ENCODE results near the gene ZNF385B.

DNA sequence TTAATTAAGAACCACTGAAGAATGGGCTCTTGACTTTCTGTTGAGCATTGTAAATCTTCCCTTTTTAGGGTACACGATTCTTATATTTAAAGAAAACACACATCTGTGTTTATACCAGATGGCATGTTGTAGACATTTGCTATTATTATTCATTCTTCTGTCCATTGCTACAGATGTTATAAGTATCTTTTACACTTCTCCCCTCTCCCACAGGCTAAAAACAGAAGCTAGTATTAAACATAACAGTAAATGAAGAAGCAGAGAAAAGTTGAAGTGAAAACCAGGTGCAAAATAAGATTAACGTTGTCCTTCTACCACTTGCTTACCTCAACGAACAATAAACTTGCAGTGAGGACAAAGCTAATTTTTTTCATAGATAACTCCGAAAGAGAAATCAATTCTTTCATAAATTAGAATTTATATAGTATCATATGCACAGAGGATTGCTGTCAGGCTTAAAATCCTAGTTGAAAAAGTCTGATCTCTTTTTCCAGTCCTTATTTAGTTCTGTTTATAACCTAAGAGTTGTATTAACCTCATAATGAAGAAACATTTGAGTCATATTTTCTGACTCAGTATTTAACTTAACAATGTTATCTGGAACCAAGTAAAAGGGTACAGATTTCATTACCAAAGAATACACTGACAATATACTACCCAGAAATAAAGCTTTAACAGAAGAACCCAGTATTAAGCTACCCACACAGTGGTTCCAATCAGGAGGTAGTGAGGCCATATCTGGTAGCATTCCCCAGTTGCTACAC, 16.4 kb upstream of the ZNF385B start:
- TF ChIP-seq, protein P1, sequence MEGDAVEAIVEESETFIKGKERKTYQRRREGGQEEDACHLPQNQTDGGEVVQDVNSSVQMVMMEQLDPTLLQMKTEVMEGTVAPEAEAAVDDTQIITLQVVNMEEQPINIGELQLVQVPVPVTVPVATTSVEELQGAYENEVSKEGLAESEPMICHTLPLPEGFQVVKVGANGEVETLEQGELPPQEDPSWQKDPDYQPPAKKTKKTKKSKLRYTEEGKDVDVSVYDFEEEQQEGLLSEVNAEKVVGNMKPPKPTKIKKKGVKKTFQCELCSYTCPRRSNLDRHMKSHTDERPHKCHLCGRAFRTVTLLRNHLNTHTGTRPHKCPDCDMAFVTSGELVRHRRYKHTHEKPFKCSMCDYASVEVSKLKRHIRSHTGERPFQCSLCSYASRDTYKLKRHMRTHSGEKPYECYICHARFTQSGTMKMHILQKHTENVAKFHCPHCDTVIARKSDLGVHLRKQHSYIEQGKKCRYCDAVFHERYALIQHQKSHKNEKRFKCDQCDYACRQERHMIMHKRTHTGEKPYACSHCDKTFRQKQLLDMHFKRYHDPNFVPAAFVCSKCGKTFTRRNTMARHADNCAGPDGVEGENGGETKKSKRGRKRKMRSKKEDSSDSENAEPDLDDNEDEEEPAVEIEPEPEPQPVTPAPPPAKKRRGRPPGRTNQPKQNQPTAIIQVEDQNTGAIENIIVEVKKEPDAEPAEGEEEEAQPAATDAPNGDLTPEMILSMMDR (IDR thresholded peaks at IDR 0.05): no peak
- TF ChIP-seq POLR2AphosphoS5 (IDR thresholded peaks at IDR 0.05) (no peak), EP300 (IDR thresholded peaks at IDR 0.05) (no peak)
